Measurements from ENCODE around the gene OPRPN.

- no peak for TF ChIP-seq CTCF (IDR thresholded peaks at IDR 0.05)
- TF ChIP-seq EZH2phosphoT487 (IDR thresholded peaks at IDR 0.05) = no peak
- TF ChIP-seq EZH2 (IDR thresholded peaks at IDR 0.05) = no peak
Measured at GRCh38 chr4:70442474-70442873, 44.7 kb downstream of the OPRPN start.
